Ascending aorta (tissue), 2 donors: ENCODE measurements around the gene CAMSAP2. TPM values are rescaled to one million over a fixed set of nuclear protein-coding genes. Genes with fewer than 3 reads are reported as not detected.

Source experiments
- DNase-seq, 2 donors: peaks; one replicate each; pipeline ENCODE4 v3.0.0-alpha.2; 2019; ENCODE audit warnings: low spot score in 2 of 2
- H3K27ac ChIP-seq, 2 donors: fragments of 200-600 bp; sonication (generic); one replicate each; pipeline ENCODE4 v1.5.1; 2016 to 2017; ENCODE audit warnings: mild to moderate bottlenecking in 1 of 2
- H3K27me3 ChIP-seq: fragments of 200-600 bp; sonication (generic); one replicate; pipeline ENCODE4 v1.5.1; 2017
- H3K36me3 ChIP-seq, 2 donors: fragments of 200-600 bp; sonication (generic); one replicate each; pipeline ENCODE4 v1.5.1; 2016
- H3K4me1 ChIP-seq, 2 donors: fragments of 200-600 bp; sonication (generic); one replicate each; pipeline ENCODE4 v1.5.1; 2016 to 2017; ENCODE audit warnings: mild to moderate bottlenecking in 1 of 2
- H3K4me3 ChIP-seq, 2 donors: fragments of 200-600 bp; sonication (generic); one replicate each; pipeline ENCODE4 v1.5.1; 2016 to 2017; ENCODE audit warnings: mild to moderate bottlenecking in 1 of 2
- H3K9me3 ChIP-seq, 2 donors: fragments of 200-600 bp; sonication (generic); one replicate each; pipeline ENCODE4 v1.5.1; 2016
- CTCF ChIP-seq, 3 experiments: fragments of 200-600 bp in 2 of 3; fragments of 450-650 bp in 1 of 3; sonication (generic) in 2 of 3; IDR thresholded peaks; one replicate each; pipeline ENCODE4 v1.5.1; 2016 to 2019; ENCODE audit warnings: antibody characterized with exemption in 3 of 3, mild to moderate bottlenecking in 1 of 3, moderate library complexity in 1 of 3
- intact Hi-C: fragments of 100-400 bp; cut with DNase I; formaldehyde crosslinking; loops from one replicate; pipeline ENCODE4 v1.15.1; 2023
- total RNA-seq: library from RNA; depleted of rRNA; stranded (reverse); fragments of >200 nt; gene quantifications from one replicate; pipeline ENCODE4 v1.1.0, GENCODE V29; 2016

CAMSAP2 gene
- total RNA-seq, 1 donor from 2014 or later: 22.4 TPM

DNA sequence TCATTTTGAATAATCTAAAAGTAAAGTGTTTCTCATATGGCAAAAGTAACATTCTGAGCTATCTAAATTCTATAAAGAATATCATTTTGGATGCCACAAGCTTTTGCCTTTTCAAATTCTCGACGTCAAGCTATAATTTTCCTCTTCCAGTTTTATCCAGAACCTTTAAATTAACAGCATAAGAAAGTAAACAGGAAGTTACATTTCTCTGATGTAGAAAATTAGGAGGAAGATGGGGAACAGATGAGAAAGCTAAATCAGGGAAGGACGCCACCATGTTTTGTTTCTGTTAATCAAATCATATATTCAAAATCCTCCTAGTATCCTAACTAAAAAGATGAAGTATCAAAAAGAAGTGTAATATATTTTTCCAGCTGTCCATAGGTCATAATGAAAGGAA lies 8.8 kb upstream of the CAMSAP2 start:
- TF ChIP-seq CTCF (IDR thresholded peaks at IDR 0.05): no peak
- intact Hi-C loops: no loop called here
- Histone ChIP-seq H3K27me3 (no peaks in the 10 kb centered on the region), H3K27ac (peak overlapping the region; percentile 17 to 40), H3K36me3 (no peaks in the 10 kb centered on the region), H3K4me3 (peak overlapping the region in 1 of 2 donors; percentile 1), H3K9me3 (no peaks in the 10 kb centered on the region), H3K4me1 (peaks cover 4 to 5% of the 10 kb centered on the region in 2 donors)
- DNase-seq: no peak

DNA sequence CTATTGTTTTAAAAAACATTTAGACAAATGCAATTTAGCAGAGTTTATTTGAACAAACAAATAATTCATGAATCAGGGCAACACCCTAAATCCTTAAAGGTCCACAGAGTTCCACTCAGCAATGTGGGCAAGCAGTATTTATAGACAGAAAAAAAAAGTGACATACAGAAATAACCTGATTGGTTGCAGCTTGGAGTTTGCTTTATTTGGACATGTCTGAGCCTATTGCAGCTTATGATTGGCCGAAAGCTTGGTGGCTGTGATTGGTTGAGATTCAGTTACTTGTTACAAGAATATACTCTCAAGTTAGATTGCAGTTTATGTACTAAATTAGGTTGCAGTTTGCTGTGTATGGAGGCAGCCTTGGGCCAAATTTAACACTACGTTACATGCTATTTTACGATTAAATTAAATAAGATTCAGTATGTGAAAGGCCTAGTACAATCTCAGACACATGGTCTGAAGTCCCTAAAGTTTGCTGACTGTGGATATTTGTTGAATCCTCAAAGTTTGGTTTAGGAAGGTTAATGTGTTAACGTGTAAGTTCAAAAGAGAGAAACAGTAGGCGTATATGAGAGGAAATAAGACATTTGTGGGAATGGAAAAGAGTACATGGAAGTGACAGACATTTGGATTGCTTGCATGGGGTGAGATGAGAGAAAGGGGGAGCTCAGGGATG lies 6.9 kb upstream of the CAMSAP2 start:
- peaks cover 4 to 5% of the 10 kb centered on the region in 2 donors for H3K4me1 ChIP-seq
- H3K4me3 ChIP-seq: no peak overlapping the region
- intact Hi-C loops: no loop called here
- no peak for DNase-seq
- no peaks in the 10 kb centered on the region for H3K27me3 ChIP-seq
- no peak for TF ChIP-seq CTCF (IDR thresholded peaks at IDR 0.05)
- no peaks in the 10 kb centered on the region for H3K36me3 ChIP-seq
- H3K27ac ChIP-seq: no peak overlapping the region
- H3K9me3 ChIP-seq: no peaks in the 10 kb centered on the region

DNA sequence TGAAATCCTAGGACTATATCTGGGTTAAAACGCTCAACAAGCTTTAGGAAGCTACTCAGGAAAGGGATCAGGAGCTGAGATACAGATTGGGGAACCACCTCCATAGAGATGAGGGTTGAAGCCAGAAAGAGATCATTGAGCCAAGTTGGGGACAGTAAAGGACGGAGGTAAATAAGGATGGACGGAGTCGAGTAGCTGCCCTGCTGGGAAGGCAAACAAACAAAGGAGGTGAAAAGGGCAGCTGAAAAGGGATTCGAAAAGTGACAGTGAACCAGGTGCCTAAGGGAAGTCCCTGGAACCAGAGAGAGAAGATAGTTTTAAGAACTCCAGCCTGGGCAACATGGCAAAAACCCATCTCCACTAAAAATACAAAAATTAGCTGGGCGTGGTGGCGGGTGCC lies 6.3 kb upstream of the CAMSAP2 start:
- no peak overlapping the region for H3K27ac ChIP-seq
- intact Hi-C loops: no loop called here
- H3K4me1 ChIP-seq: peaks cover 4 to 5% of the 10 kb centered on the region in 2 donors
- no peak for DNase-seq
- H3K4me3 ChIP-seq: no peak overlapping the region
- H3K36me3 ChIP-seq: no peaks in the 10 kb centered on the region
- no peak for TF ChIP-seq CTCF (IDR thresholded peaks at IDR 0.05)
- no peaks in the 10 kb centered on the region for H3K9me3 ChIP-seq
- no peaks in the 10 kb centered on the region for H3K27me3 ChIP-seq

DNA sequence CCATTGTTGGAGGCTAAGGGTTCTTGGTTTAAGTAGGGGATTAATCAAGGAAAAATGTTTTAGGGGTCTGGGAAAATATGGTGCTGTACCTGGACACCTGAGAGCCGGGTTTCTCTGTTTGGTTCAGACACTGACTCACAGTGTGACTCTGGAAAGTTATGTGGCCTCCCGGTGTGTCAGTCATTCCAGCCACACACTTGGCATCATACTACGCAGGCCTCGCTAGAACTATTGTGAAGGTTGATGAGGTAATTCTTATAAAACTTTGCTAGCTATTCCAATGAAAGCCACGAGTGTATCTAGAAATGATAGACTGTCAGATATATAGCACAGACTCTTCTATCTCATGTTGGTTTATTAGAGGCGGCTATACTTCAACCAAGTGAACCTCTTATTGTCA lies 4.8 kb upstream of the CAMSAP2 start:
- peaks cover under 1 to 10% of the 10 kb centered on the region in 2 donors for H3K4me1 ChIP-seq
- H3K9me3 ChIP-seq: no peaks in the 10 kb centered on the region
- intact Hi-C loops: no loop called here
- no peak overlapping the region for H3K4me3 ChIP-seq
- H3K36me3 ChIP-seq: no peaks in the 10 kb centered on the region
- TF ChIP-seq CTCF (IDR thresholded peaks at IDR 0.05): no peak
- H3K27me3 ChIP-seq: no peaks in the 10 kb centered on the region
- no peak overlapping the region for H3K27ac ChIP-seq
- no peak for DNase-seq

- Histone ChIP-seq H3K27me3 (no peaks in the 10 kb centered on the region), H3K9me3 (no peaks in the 10 kb centered on the region), H3K36me3 (no peaks in the 10 kb centered on the region), H3K27ac (peak overlapping the region; percentile 97 to 100), H3K4me1 (peaks cover 0 to 5% of the 10 kb centered on the region in 2 donors), H3K4me3 (peak overlapping the region; percentile 77 to 99)
- intact Hi-C loops: loop anchor here (1.0 to 2.0 kb wide), 3 partner anchors 39 to 67 kb away; no protein-coding TSS in a partner anchor
- no peak for TF ChIP-seq CTCF (IDR thresholded peaks at IDR 0.05)
- DNase-seq: no peak
Measured at GRCh38 chr1:200737647-200738291, 924 bp upstream of the CAMSAP2 start.
